NCI-H1436 treated with DMSO at 0.1 percent for 48 hours (cell line): ENCODE results near the gene TAF10.

Experiments used
- DNase-seq: peaks from one replicate; lab custom pipeline; 2025; lab: John Stamatoyannopoulos, UW

TAF10 gene

DNA sequence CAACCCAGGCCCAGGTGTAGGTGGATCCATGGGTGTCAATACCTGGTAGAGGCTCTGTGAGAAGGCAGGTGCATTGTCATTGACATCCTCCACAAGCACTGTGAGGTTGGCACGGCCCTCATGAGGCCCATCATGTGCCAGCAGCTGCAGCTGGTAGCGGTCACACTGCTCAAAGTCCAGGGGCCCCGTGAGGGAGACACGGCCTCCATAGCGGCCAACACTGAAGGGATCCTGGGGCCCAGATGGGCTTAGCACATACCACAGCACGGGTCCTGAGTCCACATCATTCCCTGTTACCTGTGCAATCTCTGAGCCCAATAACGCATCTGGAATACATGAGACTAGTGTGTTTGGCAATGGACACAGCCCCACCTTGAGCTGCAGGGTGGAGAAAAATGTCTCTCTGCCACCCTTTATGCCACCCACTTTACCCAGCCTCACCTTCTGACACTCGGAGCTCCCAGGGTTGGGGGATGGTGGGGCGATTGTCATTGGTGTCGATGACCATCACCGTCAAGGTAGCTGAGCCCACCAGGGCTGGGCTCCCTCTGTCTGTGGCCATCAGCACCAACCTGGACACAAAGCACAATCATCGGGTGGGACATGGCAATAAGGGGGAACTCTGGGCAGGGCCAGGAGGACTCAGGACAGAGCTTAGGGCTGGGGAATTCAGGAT lies 13.3 kb upstream of the TAF10 start:
- DNase-seq = no peak

- DNase-seq = no peak
Observed at GRCh38 chr11:6623391-6624363, 11.7 kb upstream of the TAF10 start.

GRCh38 chr11:6622261-6623171 lies 10.5 kb upstream of the TAF10 start:
- DNase-seq = no peak

GRCh38 chr11:6621711-6622211 lies 9.7 kb upstream of the TAF10 start:
- no peak for DNase-seq

DNA sequence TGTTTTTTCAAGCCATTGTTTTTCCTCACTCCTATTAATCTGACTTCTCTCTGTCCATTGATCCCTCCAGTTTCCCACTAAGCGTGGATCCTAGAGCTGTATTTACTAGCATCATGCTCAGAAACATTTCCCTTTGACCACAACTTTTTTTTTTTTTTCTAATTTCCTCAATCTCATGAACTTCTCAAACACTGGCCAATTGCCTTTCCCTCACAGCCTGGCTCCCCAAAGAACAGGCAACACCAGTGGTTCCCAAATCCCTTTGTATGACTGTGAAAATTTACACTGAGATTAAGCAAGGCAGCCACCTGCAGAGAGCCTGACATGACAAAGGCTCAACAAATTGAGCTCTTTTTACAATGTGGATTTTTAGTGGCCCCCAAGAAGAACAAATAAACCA lies 8.6 kb upstream of the TAF10 start:
- DNase-seq = no peak

GRCh38 chr11:6619004-6619745 lies 7.2 kb upstream of the TAF10 start, which contains the start of gene TPP1:
TSS of gene TPP1 (minus strand) at chr11:6619422. CDS start at chr11:6619400, 22 bp downstream.
- DNase-seq = peak; percentile 63

DNA sequence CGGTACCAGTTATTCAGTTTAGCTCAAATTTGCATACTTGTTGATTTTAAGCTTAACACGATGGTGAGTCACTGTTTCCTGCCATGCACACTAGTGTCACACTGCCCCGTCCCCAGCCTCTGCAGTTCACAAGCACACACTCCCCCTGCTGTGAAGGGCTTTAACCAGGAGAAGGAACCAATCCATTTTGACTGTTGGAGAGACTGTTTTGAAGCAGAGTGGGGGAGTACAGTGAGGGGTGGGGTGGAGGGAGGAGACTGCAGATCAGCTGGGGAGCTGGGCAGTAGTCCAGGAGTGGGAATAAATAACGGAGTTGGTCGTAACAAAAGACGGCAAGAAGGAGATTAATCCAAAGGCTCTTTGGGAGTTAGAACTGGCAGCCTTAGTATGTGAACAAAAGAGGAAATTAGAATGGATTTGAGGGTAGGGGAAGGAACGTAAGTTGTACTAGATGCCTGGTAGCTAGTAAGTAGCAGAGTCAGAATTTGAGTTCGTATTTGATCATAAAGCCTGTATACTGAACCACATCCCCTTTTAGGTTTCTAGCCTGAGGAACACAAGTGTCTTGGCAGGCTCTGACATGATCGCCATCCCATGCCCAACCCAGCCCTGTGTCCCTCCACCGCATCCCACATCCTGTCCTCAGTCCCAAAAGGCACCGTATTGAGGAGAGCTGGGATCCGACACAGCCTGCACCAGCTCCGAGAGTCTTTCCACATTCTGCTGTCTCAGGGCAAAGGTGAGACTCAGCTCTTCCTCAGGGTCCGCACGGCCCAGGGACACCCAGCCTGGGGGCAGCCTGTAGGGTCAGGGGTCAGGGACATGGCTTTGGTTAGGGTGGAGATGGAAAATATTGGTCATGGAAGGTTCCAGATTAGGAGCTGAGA lies 6.3 kb upstream of the TAF10 start:
- no peak for DNase-seq

DNA sequence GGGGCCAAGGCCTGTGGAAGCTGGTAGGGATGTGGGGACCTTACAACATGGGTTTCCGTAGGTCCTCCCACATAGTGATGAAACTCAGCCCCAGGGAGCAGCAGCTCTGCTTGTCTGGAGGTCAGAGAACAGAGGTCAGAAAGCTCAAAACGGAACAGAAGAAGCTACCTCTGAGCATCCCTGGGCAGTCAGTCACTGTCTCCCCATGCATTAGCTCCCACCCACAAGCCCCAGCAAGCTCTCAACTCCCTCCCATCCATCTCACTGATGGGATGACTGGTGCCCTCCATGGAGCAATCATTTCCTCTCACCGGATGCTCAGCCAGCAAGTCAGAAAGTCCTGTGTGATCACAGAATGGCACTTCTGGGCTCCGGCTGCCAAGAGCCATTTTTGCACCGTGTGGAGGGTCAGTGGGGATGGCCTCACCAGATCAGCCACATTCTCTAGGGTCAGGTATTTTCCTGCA lies 5.3 kb upstream of the TAF10 start:
- no peak for DNase-seq

GRCh38 chr11:6616596-6617250 lies 4.7 kb upstream of the TAF10 start:
- no peak for DNase-seq

GRCh38 chr11:6615882-6616585 lies 4.0 kb upstream of the TAF10 start:
- no peak for DNase-seq

DNA sequence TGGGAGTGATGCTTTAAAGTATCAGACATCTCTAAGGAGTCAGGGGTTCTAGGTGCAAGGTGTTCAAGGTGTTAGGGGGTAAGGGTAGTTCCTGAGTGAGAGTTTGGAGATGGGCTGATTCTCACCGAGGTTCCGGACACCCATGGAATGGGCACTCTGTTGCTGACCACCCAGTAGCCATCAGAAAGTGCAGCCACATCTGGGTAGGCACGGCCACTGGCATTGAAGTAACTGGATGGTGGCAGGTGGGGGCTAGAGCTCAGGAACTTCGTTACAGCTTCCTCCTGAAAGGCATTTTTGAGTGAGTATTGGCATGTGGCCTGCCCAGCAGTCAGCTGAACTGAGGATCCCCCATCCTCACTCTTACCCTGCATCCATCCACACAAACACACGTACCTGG lies 3.0 kb upstream of the TAF10 start:
- no peak for DNase-seq

DNA sequence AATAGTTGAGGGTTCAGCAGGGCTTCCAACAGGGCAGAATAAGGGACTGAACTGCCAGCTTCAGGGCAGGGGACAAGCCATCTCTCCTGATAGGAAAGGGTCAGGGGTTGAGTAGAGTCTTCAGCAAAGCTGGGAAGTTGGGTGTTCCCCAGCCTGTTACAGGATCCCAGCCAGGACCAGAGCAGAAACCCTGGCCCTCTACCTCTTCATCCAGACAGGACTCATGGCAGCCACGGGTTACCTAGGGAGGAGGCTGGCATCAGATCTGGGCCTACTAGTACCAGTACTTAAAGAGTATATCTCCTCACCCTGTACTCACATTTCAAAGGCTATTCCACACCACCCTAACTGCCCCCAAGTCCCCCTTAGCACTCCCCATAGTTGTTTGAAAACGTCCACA lies 2.4 kb upstream of the TAF10 start:
- no peak for DNase-seq

DNA sequence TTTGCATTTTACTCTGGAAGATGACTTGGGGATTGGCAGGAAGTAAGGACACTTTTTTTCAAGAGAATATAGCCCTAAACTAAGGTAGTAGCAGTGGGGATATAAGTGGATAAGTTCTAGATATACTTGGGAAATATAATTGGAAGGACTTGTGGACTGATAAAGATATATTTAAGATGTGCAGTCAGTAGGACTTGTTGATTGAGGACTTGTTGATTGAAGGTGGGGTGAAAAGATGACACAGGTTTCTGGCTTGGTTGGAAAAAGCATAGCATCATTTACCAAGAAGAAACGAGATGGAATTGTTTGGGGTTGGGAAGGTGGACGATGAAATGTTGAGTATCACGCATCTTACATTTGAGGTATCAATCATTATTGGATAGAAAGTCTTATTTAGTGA lies 1.5 kb upstream of the TAF10 start:
- no peak for DNase-seq

DNA sequence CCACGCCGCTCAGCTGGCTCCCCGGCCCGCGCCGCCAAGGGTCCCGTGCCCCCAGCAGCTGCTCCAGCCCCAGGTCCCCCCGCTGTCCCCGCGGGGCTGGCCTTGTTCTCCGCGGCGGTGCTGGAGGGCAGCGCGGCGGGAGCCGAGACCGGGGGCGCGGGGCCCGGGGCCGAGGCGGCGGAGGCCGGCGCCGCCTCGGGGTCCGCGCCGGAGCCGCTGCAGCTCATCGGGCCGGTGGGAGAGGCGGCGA lies 128 bp downstream of the TAF10 start:
- no peak for DNase-seq

DNA sequence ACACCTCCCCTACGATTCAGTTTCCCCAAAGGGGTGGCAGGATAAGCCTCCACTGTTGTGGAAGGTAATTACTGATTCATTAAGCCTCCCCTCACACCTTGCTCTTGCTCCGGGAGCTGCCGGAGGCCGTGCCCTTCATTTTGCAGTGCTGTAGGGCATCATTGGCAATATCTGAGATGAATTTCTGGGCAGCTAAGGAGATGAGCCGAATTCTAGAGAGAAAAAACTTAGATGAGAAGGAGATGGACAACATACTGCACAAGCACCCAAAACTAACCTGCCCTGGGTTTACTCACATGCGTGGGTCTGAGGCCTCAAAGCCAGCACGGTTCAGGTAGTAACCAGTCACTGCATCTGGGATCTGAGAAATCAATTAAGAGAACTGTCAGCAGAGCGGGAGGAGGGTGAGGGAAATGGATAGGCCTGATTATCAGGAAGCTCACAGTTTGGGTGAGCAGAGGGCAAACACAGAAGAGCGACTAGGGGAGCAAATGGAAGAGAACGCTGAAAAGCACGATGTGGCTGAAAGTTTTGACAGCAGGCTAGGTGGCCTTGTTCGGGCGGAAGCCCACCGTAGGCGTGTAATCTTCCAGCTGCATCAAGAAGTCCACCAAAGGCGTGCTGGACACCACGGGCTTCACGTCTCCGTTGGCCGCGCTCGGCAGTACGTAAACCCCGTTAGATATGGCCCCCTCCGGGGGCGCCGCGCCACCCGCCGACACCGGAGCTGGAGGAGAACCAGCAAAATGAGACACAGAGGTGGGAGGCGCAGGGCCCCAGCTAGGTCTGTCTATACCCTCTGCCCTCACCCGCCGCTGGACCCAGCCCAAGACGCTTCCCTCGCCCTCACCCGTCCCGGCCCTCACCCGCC lies 689 bp downstream of the TAF10 start:
- DNase-seq = no peak

DNA sequence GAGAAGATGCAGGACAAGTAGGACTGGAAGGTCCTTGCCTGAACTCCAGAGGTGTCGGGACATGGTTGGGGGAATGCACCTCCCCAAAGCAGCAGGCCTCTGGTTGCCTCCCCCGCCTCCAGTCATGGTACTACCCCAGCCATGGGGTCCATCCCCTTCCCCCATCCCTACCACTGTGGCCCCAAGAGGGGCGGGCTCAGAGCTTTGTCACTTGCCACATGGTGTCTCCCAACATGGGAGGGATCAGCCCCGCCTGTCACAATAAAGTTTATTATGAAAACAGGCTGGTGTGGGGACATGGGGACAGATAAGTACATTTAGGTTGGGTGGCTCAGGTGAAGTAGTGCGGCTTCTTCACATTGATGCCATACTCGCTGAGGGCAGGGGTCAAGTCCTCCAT lies 1.4 kb downstream of the TAF10 start:
- DNase-seq = no peak

GRCh38 chr11:6609502-6610015 lies 2.5 kb downstream of the TAF10 start:
- no peak for DNase-seq
